Loucy (cell line): Measurements from ENCODE around the gene C2orf92.
A peak's percentile ranks its signal among the peaks of the same experiment; 100 is the strongest.

ENCODE experiments used
- H2AFZ ChIP-seq: fragments of 200-600 bp; sonication (generic); 2 replicates; pipeline ENCODE4 v1.6.0; 2016; ENCODE audit warnings: antibody characterized with exemption, mild to moderate bottlenecking, low read length, moderate library complexity
- H3F3A ChIP-seq: fragments of 200-600 bp; 2 replicates; pipeline ENCODE4 v1.6.0; 2016; ENCODE audit warnings: antibody characterized with exemption, low read depth, mild to moderate bottlenecking
- H3K27me3 ChIP-seq: fragments of 200-600 bp; sonication (generic); 2 replicates; pipeline ENCODE4 v1.6.1; 2014; ENCODE audit warnings: low read length, mild to moderate bottlenecking; ENCODE audit not compliant: insufficient read depth, poor library complexity, severe bottlenecking
- H3K36me3 ChIP-seq: fragments of 200-600 bp; sonication (generic); 2 replicates; pipeline ENCODE4 v1.6.1; 2016; ENCODE audit warnings: low read length; ENCODE audit not compliant: insufficient read depth
- H3K4me1 ChIP-seq: fragments of 200-600 bp; sonication (generic); 2 replicates; pipeline ENCODE4 v1.5.1; 2014; ENCODE audit warnings: low read length, mild to moderate bottlenecking; ENCODE audit not compliant: insufficient read depth, poor library complexity, severe bottlenecking
- H3K4me2 ChIP-seq: fragments of 200-600 bp; sonication (generic); 2 replicates; pipeline ENCODE4 v1.6.0; 2014; ENCODE audit warnings: antibody characterized with exemption, low read length, low read depth, mild to moderate bottlenecking; ENCODE audit not compliant: poor library complexity, severe bottlenecking
- H3K4me3 ChIP-seq: fragments of 200-600 bp; sonication (generic); 2 replicates; pipeline ENCODE4 v1.5.1; 2014; ENCODE audit warnings: low read length, mild to moderate bottlenecking, mixed read lengths; ENCODE audit not compliant: poor library complexity, severe bottlenecking
- H3K79me2 ChIP-seq: fragments of 200-600 bp; sonication (generic); 2 replicates; pipeline ENCODE4 v1.6.1; 2014; ENCODE audit warnings: low read length; ENCODE audit not compliant: insufficient read depth
- H3K9ac ChIP-seq: fragments of 200-600 bp; sonication (generic); 2 replicates; pipeline ENCODE4 v1.6.0; 2014; ENCODE audit warnings: mild to moderate bottlenecking, low read depth, low read length, moderate library complexity; ENCODE audit not compliant: poor library complexity, severe bottlenecking
- H3K9me2 ChIP-seq: fragments of 200-600 bp; sonication (generic); replicated peaks from 2 replicates; pipeline ENCODE4 v1.6.1; 2016; ENCODE audit warnings: low read depth, low read length, mixed read lengths
- H3K9me3 ChIP-seq: fragments of 200-600 bp; sonication (generic); 2 replicates; pipeline ENCODE4 v1.6.1; 2014; ENCODE audit warnings: mild to moderate bottlenecking, antibody characterized with exemption, low read length, low read depth; ENCODE audit not compliant: insufficient read depth
- H4K20me1 ChIP-seq: fragments of 200-600 bp; sonication (generic); 2 replicates; pipeline ENCODE4 v1.6.0; 2014; ENCODE audit warnings: antibody characterized with exemption, low read length, mild to moderate bottlenecking; ENCODE audit not compliant: insufficient read depth, poor library complexity, severe bottlenecking
- CTCF ChIP-seq: fragments of 200-600 bp; sonication (generic); conservative IDR thresholded peaks from 2 replicates; pipeline ENCODE4 v1.5.1; 2014; ENCODE audit warnings: mild to moderate bottlenecking, antibody characterized with exemption, low read length
- EZH2phosphoT487 ChIP-seq: fragments of 200-600 bp; IDR thresholded peaks from 2 replicates; pipeline ENCODE4 v1.6.1; 2018; ENCODE audit warnings: antibody characterized with exemption, mild to moderate bottlenecking, moderate library complexity, borderline replicate concordance

Gene C2orf92

GRCh38 chr2:97749581-97749980, 80.1 kb downstream of the C2orf92 start:
- Histone ChIP-seq H2AFZ (no peak overlapping the region), H3K36me3 (no peaks in the 10 kb centered on the region; the same call in 1 of the 2 replicates), H3K27me3 (no peaks in the 10 kb centered on the region), H3K4me3 (no peak overlapping the region), H3K9me2 (no peaks in the 10 kb centered on the region), H4K20me1 (no peaks in the 10 kb centered on the region), H3F3A (no peaks in the 10 kb centered on the region), H3K79me2 (no peaks in the 10 kb centered on the region), H3K4me1 (peaks cover 27% of the 10 kb centered on the region), H3K9me3 (no peaks in the 10 kb centered on the region), H3K4me2 (no peak overlapping the region), H3K9ac (no peak overlapping the region)
- TF ChIP-seq EZH2phosphoT487 (no peak), CTCF (no peak)

- peaks cover 27% of the 10 kb centered on the region for H3K4me1 ChIP-seq
These were observed 80.5 kb downstream of the C2orf92 start for GRCh38 chr2:97750017-97750416.

GRCh38 chr2:97751752-97752151, 82.2 kb downstream of the C2orf92 start:
- Histone ChIP-seq H3K9ac (peak overlapping the region; percentile 12), H3K4me2 (peak overlapping the region; percentile 49), H3K79me2 (no peaks in the 10 kb centered on the region), H2AFZ (no peak overlapping the region), H3F3A (no peaks in the 10 kb centered on the region), H3K9me2 (no peaks in the 10 kb centered on the region), H3K4me3 (peak overlapping the region; percentile 31), H3K36me3 (peaks cover 2% of the 10 kb centered on the region; the same call in 1 of the 2 replicates), H3K9me3 (no peaks in the 10 kb centered on the region), H3K27me3 (no peaks in the 10 kb centered on the region), H4K20me1 (no peaks in the 10 kb centered on the region), H3K4me1 (peaks cover 18% of the 10 kb centered on the region)
- TF ChIP-seq EZH2phosphoT487 = no peak
- no peak for TF ChIP-seq CTCF

More at GRCh38 chr2:97750017-97750416, 80.5 kb downstream of the C2orf92 start:
- H3K9me3 ChIP-seq = no peaks in the 10 kb centered on the region
- H2AFZ ChIP-seq = no peak overlapping the region
- H3K9me2 ChIP-seq = no peaks in the 10 kb centered on the region
- TF ChIP-seq CTCF (no peak), EZH2phosphoT487 (no peak)
- no peak overlapping the region for H3K9ac ChIP-seq
- no peaks in the 10 kb centered on the region for H3F3A ChIP-seq
- no peak overlapping the region for H3K4me2 ChIP-seq
- no peaks in the 10 kb centered on the region; the same call in 1 of the 2 replicates for H3K36me3 ChIP-seq
- no peaks in the 10 kb centered on the region for H4K20me1 ChIP-seq
- H3K79me2 ChIP-seq = no peaks in the 10 kb centered on the region
- no peak overlapping the region for H3K4me3 ChIP-seq
- no peaks in the 10 kb centered on the region for H3K27me3 ChIP-seq
